ENCODE measurements around the gene UBAP2L.
"Not testable (repeated sequence)": the region's sequence is repeated elsewhere in the genome, so short reads cannot be mapped to it uniquely, and the experiment has no call there.

The UBAP2L gene

DNA sequence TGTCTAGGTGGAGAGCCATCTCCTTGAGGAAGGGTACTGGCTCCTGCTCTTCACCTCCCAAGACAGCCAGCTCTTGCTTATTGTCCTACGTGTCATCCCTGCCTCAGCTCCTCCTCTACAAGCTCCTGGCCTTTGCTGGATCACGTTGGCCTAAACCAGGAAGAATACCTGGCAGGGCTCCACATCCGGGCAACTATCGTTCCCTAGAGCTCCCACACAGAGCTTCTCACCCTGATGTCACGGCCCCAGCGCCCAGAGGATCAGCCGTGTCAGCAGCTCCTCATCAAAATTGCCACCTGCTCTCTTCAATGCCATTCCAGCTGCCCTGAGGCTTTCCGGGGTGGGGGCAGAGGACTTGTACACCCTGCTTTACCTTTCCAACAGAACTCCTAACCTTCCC lies 26.9 kb upstream of the UBAP2L start:
- H3K27me3 ChIP-seq (ENCODE audit: insufficient read depth, low read depth), result peaks cover 28% of the 10 kb centered on the region
- TF ChIP-seq CTCF (conservative IDR thresholded peaks at IDR 0.05; ENCODE audit: low read depth, low read length), result no peak
- H4K20me1 ChIP-seq (ENCODE audit: insufficient read depth), result no peaks in the 10 kb centered on the region
- peak overlapping the region; percentile 10; the same call in 1 of the 2 replicates for H2AFZ ChIP-seq (ENCODE audit: low read depth)
- H3K27ac ChIP-seq, result no peak overlapping the region
- no peaks in the 10 kb centered on the region for H3K79me2 ChIP-seq (ENCODE audit: insufficient read depth, low read depth)
- no peak overlapping the region for H3K9ac ChIP-seq
- H3K4me2 ChIP-seq, result no peak overlapping the region; the same call in 1 of the 2 replicates
- H3K4me1 ChIP-seq (ENCODE audit: low read depth, poor library complexity, severe bottlenecking), result peaks cover 10% of the 10 kb centered on the region
- H3K36me3 ChIP-seq (ENCODE audit: insufficient read depth), result no peaks in the 10 kb centered on the region
- H3K4me3 ChIP-seq (IDR thresholded peaks at IDR 0.05; ENCODE audit: insufficient read depth, low read depth, low read length), result no peak overlapping the region

DNA sequence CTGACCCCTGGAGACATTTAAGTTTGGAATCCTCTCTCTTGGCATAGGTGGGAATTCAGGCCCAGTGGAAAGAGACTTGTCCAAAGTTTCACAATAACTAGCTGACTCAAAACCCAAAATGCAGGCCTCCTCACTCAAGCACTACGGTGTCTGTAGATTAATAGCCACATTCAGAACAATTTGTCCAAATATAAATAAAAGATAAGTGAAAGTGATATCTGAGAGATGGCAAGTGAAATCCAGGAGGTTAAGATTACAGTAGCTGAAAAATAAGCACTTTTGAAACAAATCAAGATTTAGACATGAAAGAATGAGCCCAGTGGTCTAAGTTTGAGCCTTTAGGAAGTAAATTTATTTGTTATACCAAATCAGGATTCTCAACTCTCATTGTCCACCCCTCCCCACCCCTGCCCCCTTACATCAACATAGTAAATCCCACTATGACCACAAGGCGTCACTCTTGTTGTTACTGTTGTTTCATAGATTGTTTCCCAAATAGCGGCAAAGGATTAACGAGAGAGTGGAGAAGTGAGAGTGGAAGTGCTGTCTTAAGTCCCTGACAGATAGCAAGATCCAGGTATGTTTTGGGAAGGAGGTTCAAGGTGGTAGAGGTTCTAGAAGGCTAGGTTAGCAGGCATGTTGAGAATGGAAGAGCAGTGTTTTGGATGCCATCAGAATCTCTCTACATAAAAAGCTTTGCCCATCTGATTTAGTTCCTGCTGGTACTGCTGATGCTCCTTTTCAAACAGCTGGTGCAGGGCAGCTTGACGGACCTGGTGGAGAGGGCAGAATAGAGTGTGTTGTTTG lies 21.8 kb upstream of the UBAP2L start:
- Histone ChIP-seq H4K20me1 (ENCODE audit: insufficient read depth) (no peaks in the 10 kb centered on the region), H2AFZ (ENCODE audit: low read depth) (peak overlapping the region; percentile 35), H3K4me2 (peak overlapping the region; percentile 40), H3K9ac (no peak overlapping the region), H3K36me3 (ENCODE audit: insufficient read depth) (no peaks in the 10 kb centered on the region), H3K27ac (peak overlapping the region; percentile 0; the same call in 1 of the 2 replicates), H3K4me1 (ENCODE audit: low read depth, poor library complexity, severe bottlenecking) (peaks cover 37% of the 10 kb centered on the region), H3K27me3 (ENCODE audit: insufficient read depth, low read depth) (peaks cover 6% of the 10 kb centered on the region; the same call in 1 of the 2 replicates), H3K4me3 (IDR thresholded peaks at IDR 0.05; ENCODE audit: insufficient read depth, low read depth, low read length) (no peak overlapping the region), H3K79me2 (ENCODE audit: insufficient read depth, low read depth) (no peaks in the 10 kb centered on the region)
- TF ChIP-seq CTCF (conservative IDR thresholded peaks at IDR 0.05; ENCODE audit: low read depth, low read length), result peak; percentile 99

- no peak overlapping the region for H3K4me3 ChIP-seq (IDR thresholded peaks at IDR 0.05; ENCODE audit: insufficient read depth, low read depth, low read length)
- peak overlapping the region; percentile 40 for H3K4me2 ChIP-seq
- peaks cover 32% of the 10 kb centered on the region for H3K4me1 ChIP-seq (ENCODE audit: low read depth, poor library complexity, severe bottlenecking)
- H3K27ac ChIP-seq, result peak overlapping the region; percentile 0; the same call in 1 of the 2 replicates
- peaks cover under 1% of the 10 kb centered on the region; the same call in 1 of the 2 replicates for H3K27me3 ChIP-seq (ENCODE audit: insufficient read depth, low read depth)
- no peaks in the 10 kb centered on the region for H3K36me3 ChIP-seq (ENCODE audit: insufficient read depth)
- H3K9ac ChIP-seq, result no peak overlapping the region
- peak overlapping the region; percentile 35 for H2AFZ ChIP-seq (ENCODE audit: low read depth)
- no peaks in the 10 kb centered on the region for H4K20me1 ChIP-seq (ENCODE audit: insufficient read depth)
- no peak; the same call in 1 of the 2 replicates for TF ChIP-seq CTCF (conservative IDR thresholded peaks at IDR 0.05; ENCODE audit: low read depth, low read length)
- H3K79me2 ChIP-seq (ENCODE audit: insufficient read depth, low read depth), result no peaks in the 10 kb centered on the region
These were observed 21.2 kb upstream of the UBAP2L start for GRCh38 chr1:154199563-154199879.

DNA sequence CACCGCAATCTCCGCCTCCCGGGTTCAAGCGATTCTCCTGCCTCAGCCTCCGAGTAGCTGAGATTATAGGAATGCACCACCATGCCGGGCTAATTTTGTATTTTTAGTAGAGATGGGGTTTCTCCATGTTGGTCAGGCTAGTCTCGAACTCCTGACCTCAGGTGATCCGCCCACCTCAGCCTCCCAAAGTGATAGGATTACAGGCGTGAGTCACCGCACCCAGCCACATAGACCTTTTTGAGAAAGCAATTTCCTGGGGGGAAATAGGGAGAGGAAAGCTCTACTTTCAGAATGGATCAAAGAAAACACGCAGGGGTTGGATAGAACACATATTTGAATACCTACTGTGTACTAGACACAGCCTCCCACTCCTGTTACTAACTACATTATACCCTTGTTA lies 15.0 kb upstream of the UBAP2L start:
- H3K9ac ChIP-seq; H3K27me3 ChIP-seq (ENCODE audit: insufficient read depth, low read depth); H3K4me3 ChIP-seq (IDR thresholded peaks at IDR 0.05; ENCODE audit: insufficient read depth, low read depth, low read length); H3K4me2 ChIP-seq; H2AFZ ChIP-seq (ENCODE audit: low read depth); H4K20me1 ChIP-seq (ENCODE audit: insufficient read depth): not testable (repeated sequence)
- Histone ChIP-seq H3K4me1 (ENCODE audit: low read depth, poor library complexity, severe bottlenecking) (peaks cover 60% of the 10 kb centered on the region), H3K36me3 (ENCODE audit: insufficient read depth) (peaks cover 14% of the 10 kb centered on the region; the same call in 1 of the 2 replicates), H3K79me2 (ENCODE audit: insufficient read depth, low read depth) (peaks cover 10% of the 10 kb centered on the region; the same call in 1 of the 2 replicates), H3K27ac (peak overlapping the region; percentile 11; the same call in 1 of the 2 replicates)

GRCh38 chr1:154206196-154206595 lies 14.6 kb upstream of the UBAP2L start, which contains the start of gene CFAP141:
CFAP141 (minus strand) TSS chr1:154206333; CDS start chr1:154206307, 26 bp downstream.
- Histone ChIP-seq H2AFZ (ENCODE audit: low read depth) (no peak within 1 kb of the TSS), H3K36me3 (ENCODE audit: insufficient read depth) (peaks cover 14% of the 10 kb centered on the region; the same call in 1 of the 2 replicates)

More at GRCh38 chr1:154206196-154206595, 14.6 kb upstream of the UBAP2L start, which contains the start of gene CFAP141:
- Histone ChIP-seq H3K4me1 (ENCODE audit: low read depth, poor library complexity, severe bottlenecking) (peaks cover 60% of the 10 kb centered on the region), H3K9ac (no peak within 1 kb of the TSS), H3K4me2 (peak within 1 kb of the TSS; percentile 2; the same call in 1 of the 2 replicates), H4K20me1 (ENCODE audit: insufficient read depth) (no peaks in the 10 kb centered on the region), H3K79me2 (ENCODE audit: insufficient read depth, low read depth) (peaks cover 10% of the 10 kb centered on the region; the same call in 1 of the 2 replicates), H3K27ac (peak within 1 kb of the TSS; percentile 11; the same call in 1 of the 2 replicates), H3K27me3 (ENCODE audit: insufficient read depth, low read depth) (no peaks in the 10 kb centered on the region), H3K4me3 (IDR thresholded peaks at IDR 0.05; ENCODE audit: insufficient read depth, low read depth, low read length) (no peak within 1 kb of the TSS)
- no peak for TF ChIP-seq CTCF (conservative IDR thresholded peaks at IDR 0.05; ENCODE audit: low read depth, low read length)

All from KMS-11 (cell line).